SHP77 treated with DMSO at 0.1 percent for 48 hours (cell line): Measurements from ENCODE around the gene ZNF226.
"Not testable (repeated sequence)": the region's sequence is repeated elsewhere in the genome, so short reads cannot be mapped to it uniquely, and the experiment has no call there.

ENCODE experiments used
- DNase-seq: peaks from one replicate; lab custom pipeline; 2025; lab: John Stamatoyannopoulos, UW

ZNF226 gene

GRCh38 chr19:44212250-44212865 lies 47.5 kb downstream of the ZNF226 start, which contains the start of gene ZNF227:
Gene ZNF227, plus strand, starts transcription at chr19:44212532. Its CDS starts 5,261 bp downstream, at chr19:44217793.
- peak; percentile 78 for DNase-seq

DNA sequence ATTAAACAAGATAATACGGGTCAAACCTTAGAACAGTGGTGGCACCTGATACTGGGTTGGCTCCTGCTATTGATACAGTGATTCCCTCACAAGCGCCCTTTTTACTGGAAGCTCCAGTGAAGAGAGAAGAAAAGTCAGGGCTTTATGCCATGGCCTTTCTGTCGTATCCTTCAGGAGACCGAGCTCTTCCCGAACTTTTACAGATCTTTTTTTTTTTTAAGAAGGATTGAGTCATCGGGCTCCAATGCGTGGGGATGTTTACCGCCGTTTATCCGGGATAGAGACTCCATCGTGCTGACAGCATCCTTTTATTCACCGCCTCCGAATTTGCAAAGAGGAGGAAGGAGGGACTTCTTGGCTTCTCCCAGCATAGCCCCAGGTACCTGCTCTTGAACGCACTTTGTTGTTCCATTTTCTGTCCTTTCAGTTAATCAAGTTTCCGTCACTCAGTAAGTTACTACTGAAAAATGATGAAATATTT lies 48.0 kb downstream of the ZNF226 start:
- no peak for DNase-seq

GRCh38 chr19:44219926-44220325 lies 55.0 kb downstream of the ZNF226 start:
- DNase-seq = not testable (repeated sequence)

DNA sequence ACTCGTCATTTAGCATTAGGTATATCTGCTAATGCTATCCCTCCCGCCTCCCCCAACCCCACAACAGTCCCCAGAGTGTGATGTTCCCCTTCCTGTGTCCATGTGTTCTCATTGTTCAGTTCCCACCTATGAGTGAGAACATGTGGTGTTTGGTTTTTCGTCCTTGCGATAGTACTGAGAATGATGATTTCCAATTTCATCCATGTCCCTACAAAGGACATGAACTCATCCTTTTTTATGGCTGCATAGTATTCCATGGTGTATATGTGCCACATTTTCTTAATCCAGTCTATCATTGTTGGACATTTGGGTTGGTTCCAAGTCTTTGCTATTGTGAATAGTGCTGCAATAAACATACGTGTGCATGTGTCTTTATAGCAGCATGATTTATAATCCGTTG lies 55.9 kb downstream of the ZNF226 start:
- not testable (repeated sequence) for DNase-seq

DNA sequence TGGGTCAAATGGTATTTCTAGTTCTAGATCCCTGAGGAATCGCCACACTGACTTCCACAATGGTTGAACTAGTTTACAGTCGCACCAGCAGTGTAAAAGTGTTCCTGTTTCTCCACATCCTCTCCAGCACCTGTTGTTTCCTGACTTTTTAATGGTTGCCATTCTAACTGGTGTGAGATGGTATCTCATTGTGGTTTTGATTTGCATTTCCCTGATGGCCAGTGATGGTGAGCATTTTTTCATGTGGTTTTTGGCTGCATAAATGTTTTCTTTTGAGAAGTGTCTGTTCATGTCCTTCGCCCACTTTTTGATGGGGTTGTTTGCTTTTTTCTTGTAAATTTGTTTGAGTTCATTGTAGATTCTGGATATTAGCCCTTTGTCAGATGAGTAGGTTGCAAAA lies 56.4 kb downstream of the ZNF226 start:
- not testable (repeated sequence) for DNase-seq
